IPS DF 4.7 (cell line): ENCODE data around the gene UNC13D.

Experiments used
- DNase-seq: peaks from one replicate; pipeline ENCODE4 v3.0.0-alpha.2; 2013; ENCODE audit warnings: low spot score; ENCODE audit errors: extremely low read depth

UNC13D gene

GRCh38 chr17:75834928-75835653, 9.1 kb downstream of the UNC13D start:
- no peak for DNase-seq

DNA sequence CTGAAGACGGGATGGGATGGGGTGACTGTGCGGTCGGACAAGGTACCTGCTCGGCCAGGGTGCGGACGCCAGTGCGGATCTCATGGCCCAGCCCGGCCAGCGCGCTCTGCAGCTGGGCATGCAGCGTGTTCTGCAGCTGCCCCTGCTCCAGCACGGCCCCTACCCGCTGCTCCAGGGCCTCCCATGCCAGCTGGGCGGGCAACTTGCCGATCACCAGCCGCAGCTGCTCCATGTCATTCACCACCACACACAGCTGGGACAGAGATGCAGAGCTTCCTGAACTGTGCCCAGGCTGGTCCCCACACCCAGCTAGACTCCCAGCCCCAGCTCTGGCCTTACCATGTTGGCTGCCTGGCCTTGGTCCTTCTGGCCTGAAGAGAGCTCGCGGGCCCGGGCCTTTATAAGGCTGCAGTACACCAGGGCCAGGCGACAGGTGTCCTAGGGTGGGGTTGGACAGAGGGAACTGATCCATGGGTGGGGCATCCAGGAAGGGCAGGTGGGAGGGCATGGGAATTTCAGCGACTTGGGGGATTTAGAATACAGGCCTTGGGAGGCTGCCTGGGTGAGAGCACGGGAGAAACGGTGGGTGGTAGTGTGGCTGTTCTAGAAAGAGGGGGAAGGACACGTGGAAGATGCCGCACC, 9.8 kb downstream of the UNC13D start:
- DNase-seq: no peak

DNA sequence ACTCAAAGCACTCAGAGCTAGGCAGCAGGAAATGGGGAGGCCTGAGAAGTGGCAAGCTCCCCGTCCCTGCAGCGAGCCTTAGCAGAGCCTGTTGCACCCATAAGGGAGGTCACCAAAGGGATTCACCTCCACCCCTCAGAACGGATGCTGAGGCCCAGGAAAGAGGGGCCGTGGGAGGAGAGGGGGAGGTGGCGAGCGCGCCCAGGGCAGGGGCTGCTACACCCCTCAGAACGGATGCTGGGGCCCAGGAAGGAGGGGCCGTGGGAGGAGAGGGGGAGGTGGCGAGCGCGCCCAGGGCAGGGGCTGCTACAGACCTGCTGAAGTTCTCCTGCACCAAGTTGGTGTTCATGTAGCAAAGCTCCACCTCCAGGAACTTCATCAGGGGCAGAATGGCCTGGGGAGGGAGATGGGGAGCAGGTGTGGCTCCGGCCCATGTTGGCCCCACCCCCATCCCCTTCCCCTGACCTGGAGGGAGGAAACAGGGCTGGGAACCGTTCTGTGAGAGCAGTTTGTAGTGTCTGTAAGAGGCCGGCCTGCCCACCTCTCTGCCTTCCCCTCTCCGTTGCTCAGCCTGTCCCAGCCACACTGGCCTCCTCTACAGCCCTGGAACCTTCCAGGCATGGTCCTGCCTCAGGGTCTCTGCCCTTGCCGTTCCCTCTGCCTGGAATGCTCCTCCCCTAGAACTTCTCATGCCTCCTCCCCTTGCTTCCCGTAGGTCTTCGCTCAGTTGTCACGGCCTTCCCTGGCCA, 11.4 kb downstream of the UNC13D start:
- DNase-seq: no peak

DNA sequence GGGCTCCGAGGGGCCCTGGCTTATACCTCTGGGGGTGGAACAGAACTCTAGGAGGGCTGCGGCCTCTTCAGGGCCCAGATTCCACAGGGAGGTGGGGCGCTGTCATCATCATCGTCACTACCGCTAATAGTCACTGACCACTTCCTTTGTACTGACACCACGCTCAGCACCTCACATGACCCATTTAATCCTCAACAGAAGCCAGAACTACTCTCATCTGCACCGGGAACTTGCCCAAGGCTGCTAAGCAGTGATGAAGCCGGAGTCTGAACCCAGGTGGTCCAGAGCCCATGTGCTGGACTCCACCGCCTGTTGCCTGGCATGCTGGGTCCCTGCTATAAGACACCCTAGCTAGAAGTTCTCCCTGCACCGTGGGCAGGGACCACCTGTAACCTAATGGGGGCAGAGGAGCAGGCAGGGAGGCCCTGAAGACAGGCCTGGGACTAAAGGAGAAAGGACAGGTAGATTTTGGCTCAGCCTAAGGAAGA, 12.0 kb downstream of the UNC13D start:
- DNase-seq: no peak

GRCh38 chr17:75831032-75831571, 13.1 kb downstream of the UNC13D start:
- DNase-seq: no peak

DNA sequence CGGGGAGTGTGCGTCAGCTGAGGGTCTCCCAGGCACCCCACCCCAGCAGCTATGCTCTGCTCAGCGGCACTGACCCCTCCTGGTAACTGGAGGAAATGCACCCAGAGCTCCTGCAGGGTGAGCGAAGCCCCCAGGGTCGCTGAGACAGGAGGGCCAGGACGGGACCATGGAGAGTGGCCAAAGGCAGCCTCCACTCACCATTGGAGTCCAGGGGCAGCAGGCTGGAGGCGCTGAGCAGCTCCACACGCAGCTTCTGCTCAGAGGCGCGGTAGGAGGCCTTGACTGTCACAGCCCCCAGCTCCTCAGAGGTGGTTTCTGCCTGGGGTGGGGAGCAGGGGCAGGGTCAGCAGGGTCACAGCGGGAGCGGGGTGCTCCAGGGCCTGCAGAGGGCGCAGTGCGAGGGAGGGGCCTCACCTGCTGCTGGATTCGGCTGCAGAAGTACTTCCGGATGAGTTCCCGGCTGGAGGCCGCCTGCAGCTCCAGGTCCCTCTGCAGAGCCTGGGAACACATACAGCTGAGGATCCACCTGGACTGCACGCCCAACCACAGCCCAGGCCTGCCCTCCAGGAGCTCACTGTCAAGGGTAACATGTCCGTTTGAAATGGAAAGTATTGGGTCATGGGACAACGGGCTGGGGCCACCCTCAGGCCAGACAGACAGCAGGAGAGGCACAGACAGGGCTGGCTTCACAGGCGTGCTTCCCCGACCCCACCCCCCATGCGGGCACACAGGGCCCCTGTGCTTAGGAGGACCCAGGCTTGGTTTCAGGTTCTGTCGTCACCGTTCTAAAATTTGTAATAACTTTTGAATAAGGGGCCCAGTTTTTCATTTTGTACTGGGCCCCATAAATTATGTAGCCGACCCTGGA, 13.8 kb downstream of the UNC13D start:
- no peak for DNase-seq

DNA sequence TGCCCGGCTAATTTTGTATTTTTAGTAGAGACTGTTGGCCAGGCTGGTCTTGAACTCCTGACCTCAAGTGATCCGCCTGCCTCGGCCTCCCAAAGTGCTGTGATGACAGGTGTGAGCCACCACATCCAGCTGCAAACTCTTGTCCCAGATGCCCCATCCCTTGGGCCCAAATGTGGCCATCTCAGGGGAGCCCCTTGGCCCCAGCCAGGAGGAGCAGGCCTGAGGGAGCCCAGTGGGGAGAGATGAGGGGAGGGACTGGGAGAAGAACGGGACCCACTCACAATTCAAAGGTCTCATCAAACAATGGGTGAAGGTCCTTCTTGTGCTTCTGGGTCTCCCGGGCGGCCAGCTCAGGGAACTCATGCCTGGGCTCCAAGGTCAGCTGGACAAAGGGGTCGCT, 14.5 kb downstream of the UNC13D start:
- no peak for DNase-seq

DNA sequence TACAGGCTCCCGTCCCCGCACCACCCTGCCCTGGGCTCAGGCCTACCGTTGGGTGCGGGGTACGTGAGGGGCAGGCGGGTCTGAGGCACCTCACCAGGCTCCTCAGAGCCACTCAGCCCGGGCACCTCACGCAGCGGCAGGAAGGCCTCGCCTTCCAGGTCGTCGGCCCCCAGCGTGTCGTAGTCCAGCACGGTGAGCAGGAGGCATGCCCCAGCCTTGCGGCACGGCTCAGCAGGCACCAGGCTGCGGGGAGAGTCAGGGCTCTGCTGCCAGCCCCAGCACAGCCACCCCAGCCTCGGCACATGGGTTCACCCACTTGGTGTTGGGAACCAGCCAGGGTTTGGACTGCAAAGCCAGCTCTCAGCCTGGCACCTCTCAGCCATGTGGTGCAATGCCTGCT, 15.5 kb downstream of the UNC13D start:
- DNase-seq: no peak

DNA sequence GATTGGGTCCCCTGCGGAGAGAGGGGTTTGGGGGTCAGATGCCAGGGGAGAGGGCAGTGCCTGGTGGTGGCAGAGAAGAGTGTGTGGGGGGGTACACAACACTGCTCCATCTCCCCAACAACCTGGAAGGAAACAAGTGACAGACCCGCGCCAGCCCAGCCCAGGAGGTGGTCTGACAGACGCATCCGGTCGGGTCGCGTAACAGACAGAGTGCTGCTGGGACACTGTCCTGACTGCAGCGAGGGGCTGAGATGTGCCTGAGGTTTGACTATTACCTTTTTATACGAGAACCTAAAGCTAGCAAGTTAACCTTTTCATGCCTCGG, 16.2 kb downstream of the UNC13D start:
- DNase-seq: no peak

- no peak for DNase-seq
Measured at GRCh38 chr17:75827308-75828075, 16.7 kb downstream of the UNC13D start.

DNA sequence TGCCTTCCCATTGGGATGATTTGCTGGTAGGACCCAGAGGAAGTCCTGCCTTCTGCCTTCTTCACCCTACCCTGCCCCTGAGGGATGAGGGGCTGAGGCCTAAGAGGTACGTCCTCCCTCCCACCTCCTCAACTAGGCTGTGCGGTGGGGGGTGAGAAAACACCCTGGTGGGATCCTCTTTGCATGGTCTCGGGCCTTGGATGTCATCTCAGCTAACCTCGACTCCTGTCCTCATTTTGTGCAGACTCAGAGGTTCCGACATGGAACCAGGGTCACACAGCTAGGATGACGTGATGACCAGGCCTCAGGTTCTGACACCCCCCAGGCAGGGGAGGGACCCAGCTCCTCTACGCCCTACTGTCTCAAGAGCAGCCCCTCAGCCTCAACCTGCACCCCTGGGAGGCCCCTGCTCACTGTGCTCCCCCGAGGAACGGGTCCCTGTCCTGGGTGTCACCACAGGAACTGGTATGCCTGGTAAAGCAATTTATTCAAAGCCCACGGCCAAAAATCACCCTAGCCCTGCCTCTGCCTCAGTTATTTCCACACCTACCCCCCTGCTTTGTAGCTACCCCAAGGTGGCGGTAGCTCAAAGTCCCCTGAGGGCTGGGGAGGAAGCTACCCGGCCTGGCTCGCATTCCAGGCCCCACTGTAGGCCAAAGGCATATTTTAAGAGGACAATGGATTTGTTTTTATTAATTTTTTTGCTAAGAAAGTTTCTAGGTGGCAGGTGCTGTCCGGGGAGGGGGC, 17.5 kb downstream of the UNC13D start:
- no peak for DNase-seq

GRCh38 chr17:75825748-75826370, 18.3 kb downstream of the UNC13D start:
- no peak for DNase-seq

- DNase-seq: no peak
Measured at GRCh38 chr17:75825149-75825552, 19.1 kb downstream of the UNC13D start.

- DNase-seq: no peak
Measured at GRCh38 chr17:75824666-75825065, 19.5 kb downstream of the UNC13D start.

- no peak for DNase-seq
Measured at GRCh38 chr17:75824050-75824552, 20.1 kb downstream of the UNC13D start.

DNA sequence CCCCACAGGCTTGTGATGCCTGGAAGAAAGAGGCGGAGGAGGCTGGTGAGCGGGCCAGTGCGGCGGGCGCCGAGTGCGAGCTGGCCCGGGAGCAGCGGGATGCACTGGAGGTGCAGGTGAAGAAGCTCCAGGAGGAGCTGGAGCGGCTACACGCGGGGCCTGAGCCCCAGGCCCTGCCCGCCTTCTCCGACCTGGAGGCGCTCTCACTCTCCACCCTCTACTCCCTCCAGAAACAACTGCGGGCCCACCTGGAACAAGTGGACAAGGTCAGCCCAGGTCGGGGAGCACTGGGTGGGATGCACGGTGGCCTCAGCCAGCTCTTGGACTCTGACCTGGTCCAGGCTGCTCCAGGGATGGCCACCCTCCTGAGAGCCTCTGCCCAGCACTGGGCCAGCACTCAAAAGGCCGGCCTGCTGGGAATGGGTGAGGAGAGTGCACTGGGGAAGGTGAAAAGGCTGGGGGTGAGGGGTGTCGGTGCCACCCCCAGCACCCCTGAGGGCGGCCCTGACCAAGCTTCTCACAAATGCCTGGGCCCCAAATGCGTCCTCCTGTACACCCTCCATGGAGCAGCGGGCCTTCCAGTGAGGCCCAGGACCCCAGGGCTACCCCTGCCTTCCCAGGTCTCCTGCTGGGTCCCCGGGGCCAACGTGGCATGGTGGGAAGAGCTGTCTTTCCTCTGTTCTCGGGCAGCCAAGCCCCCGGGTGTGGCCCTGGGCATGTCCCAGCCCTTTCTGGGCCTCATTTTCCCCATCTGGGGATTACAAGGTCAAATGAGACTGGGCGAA, 20.8 kb downstream of the UNC13D start:
- DNase-seq: no peak

GRCh38 chr17:75822800-75823166, 21.4 kb downstream of the UNC13D start:
- no peak for DNase-seq

DNA sequence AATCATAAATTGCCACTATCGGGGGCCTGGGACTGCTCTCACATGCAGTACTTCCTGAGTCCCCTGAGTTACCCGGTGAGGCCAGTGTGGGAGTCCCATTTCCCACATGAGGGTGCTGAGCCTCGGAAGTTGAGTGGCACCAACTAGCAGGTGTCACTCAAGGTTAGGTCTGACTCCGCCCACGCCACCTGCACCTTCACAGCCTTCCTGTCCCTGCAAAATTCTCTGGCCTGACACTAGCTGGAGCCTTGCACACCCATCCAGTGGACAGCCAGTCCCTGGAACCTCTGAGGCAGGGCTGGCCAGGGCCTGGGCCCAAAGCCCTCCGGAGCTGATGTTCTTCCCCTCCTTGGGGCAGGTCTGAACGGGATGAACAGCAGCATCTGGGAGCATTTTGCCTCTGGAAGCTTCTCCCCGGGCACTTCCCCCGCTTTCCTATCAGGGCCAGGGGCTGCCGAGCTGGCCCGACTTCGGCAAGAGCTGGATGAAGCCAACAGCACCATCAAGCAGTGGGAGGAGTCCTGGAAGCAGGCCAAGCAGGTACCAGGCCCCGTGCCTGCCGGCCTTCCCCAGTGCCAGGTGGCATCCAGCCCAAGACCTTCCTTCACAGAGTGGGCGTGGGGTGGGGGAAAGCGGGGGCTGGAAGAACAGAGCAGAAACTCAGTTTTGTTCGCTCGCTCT, 21.9 kb downstream of the UNC13D start:
- DNase-seq: no peak
